IPS-18a (cell line): ENCODE results near the gene COL5A1.

Experiments used
- H3K27ac ChIP-seq: one replicate; pipeline ENCODE4 v1.5.1; 2013; ENCODE audit warnings: low read length
- H3K27me3 ChIP-seq: one replicate; pipeline ENCODE4 v1.6.1; 2013; ENCODE audit warnings: mild to moderate bottlenecking, low read length; ENCODE audit not compliant: control insufficient read depth, insufficient read depth
- H3K36me3 ChIP-seq: one replicate; pipeline ENCODE4 v1.6.1; 2013; ENCODE audit warnings: low read depth, low read length; ENCODE audit not compliant: control insufficient read depth
- H3K4me1 ChIP-seq: one replicate; pipeline ENCODE4 v1.6.1; 2013; ENCODE audit warnings: low read depth, low read length; ENCODE audit not compliant: control insufficient read depth
- H3K4me3 ChIP-seq: one replicate; pipeline ENCODE4 v1.5.1; 2013; ENCODE audit warnings: low read length
- H3K9ac ChIP-seq: one replicate; pipeline ENCODE4 v1.6.1; 2013; ENCODE audit warnings: mild to moderate bottlenecking, low read length, moderate library complexity
- H3K9me3 ChIP-seq: one replicate; pipeline ENCODE4 v1.6.1; 2013; ENCODE audit warnings: low read depth, low read length; ENCODE audit not compliant: control insufficient read depth

The COL5A1 gene

GRCh38 chr9:134622896-134623257 lies 18.7 kb upstream of the COL5A1 start:
- Histone ChIP-seq H3K27ac (no peak overlapping the region), H3K36me3 (no peaks in the 10 kb centered on the region), H3K9ac (no peak overlapping the region), H3K27me3 (no peaks in the 10 kb centered on the region), H3K4me1 (peaks cover 8% of the 10 kb centered on the region), H3K4me3 (no peak overlapping the region), H3K9me3 (no peaks in the 10 kb centered on the region)

GRCh38 chr9:134623258-134624066 lies 18.1 kb upstream of the COL5A1 start:
- no peak overlapping the region for H3K27ac ChIP-seq
- H3K27me3 ChIP-seq: no peaks in the 10 kb centered on the region
- no peaks in the 10 kb centered on the region for H3K36me3 ChIP-seq
- no peaks in the 10 kb centered on the region for H3K9me3 ChIP-seq
- H3K9ac ChIP-seq: no peak overlapping the region
- peaks cover 8% of the 10 kb centered on the region for H3K4me1 ChIP-seq
- H3K4me3 ChIP-seq: no peak overlapping the region

GRCh38 chr9:134624137-134624591 lies 17.4 kb upstream of the COL5A1 start:
- H3K27ac ChIP-seq: no peak overlapping the region

GRCh38 chr9:134624621-134625181 lies 16.9 kb upstream of the COL5A1 start:
- no peak overlapping the region for H3K4me3 ChIP-seq
- no peak overlapping the region for H3K27ac ChIP-seq
- no peaks in the 10 kb centered on the region for H3K27me3 ChIP-seq
- no peak overlapping the region for H3K9ac ChIP-seq
- no peaks in the 10 kb centered on the region for H3K9me3 ChIP-seq
- no peaks in the 10 kb centered on the region for H3K36me3 ChIP-seq
- peaks cover 8% of the 10 kb centered on the region for H3K4me1 ChIP-seq

More at GRCh38 chr9:134624137-134624591, 17.4 kb upstream of the COL5A1 start:
- Histone ChIP-seq H3K9ac (no peak overlapping the region), H3K27me3 (no peaks in the 10 kb centered on the region), H3K4me3 (no peak overlapping the region), H3K4me1 (peaks cover 8% of the 10 kb centered on the region), H3K36me3 (no peaks in the 10 kb centered on the region), H3K9me3 (no peaks in the 10 kb centered on the region)

- Histone ChIP-seq H3K9me3 (no peaks in the 10 kb centered on the region), H3K27me3 (no peaks in the 10 kb centered on the region), H3K36me3 (no peaks in the 10 kb centered on the region), H3K9ac (no peak overlapping the region), H3K4me1 (peaks cover 8% of the 10 kb centered on the region), H3K4me3 (no peak overlapping the region), H3K27ac (no peak overlapping the region)
These were observed 16.1 kb upstream of the COL5A1 start for GRCh38 chr9:134625361-134626068.

- no peak overlapping the region for H3K9ac ChIP-seq
- no peak overlapping the region for H3K4me3 ChIP-seq
- no peak overlapping the region for H3K27ac ChIP-seq
- H3K27me3 ChIP-seq: no peaks in the 10 kb centered on the region
- H3K36me3 ChIP-seq: no peaks in the 10 kb centered on the region
- H3K4me1 ChIP-seq: peaks cover 8% of the 10 kb centered on the region
- no peaks in the 10 kb centered on the region for H3K9me3 ChIP-seq
These were observed 15.6 kb upstream of the COL5A1 start for GRCh38 chr9:134626069-134626423.

GRCh38 chr9:134626571-134627416 lies 14.8 kb upstream of the COL5A1 start:
- no peaks in the 10 kb centered on the region for H3K9me3 ChIP-seq
- H3K4me1 ChIP-seq: peaks cover 8% of the 10 kb centered on the region
- no peaks in the 10 kb centered on the region for H3K27me3 ChIP-seq
- H3K9ac ChIP-seq: no peak overlapping the region
- no peak overlapping the region for H3K4me3 ChIP-seq
- no peak overlapping the region for H3K27ac ChIP-seq
- H3K36me3 ChIP-seq: no peaks in the 10 kb centered on the region

GRCh38 chr9:134627417-134628353 lies 13.9 kb upstream of the COL5A1 start:
- H3K27ac ChIP-seq: no peak overlapping the region
- peaks cover 8% of the 10 kb centered on the region for H3K4me1 ChIP-seq
- H3K4me3 ChIP-seq: no peak overlapping the region
- H3K36me3 ChIP-seq: no peaks in the 10 kb centered on the region
- no peaks in the 10 kb centered on the region for H3K9me3 ChIP-seq
- no peak overlapping the region for H3K9ac ChIP-seq
- H3K27me3 ChIP-seq: no peaks in the 10 kb centered on the region

- Histone ChIP-seq H3K4me1 (peaks cover 8% of the 10 kb centered on the region), H3K9me3 (no peaks in the 10 kb centered on the region), H3K27me3 (no peaks in the 10 kb centered on the region), H3K9ac (no peak overlapping the region), H3K27ac (no peak overlapping the region), H3K36me3 (no peaks in the 10 kb centered on the region), H3K4me3 (no peak overlapping the region)
These were observed 13.3 kb upstream of the COL5A1 start for GRCh38 chr9:134628354-134628736.

GRCh38 chr9:134629061-134629585 lies 12.5 kb upstream of the COL5A1 start:
- Histone ChIP-seq H3K9ac (no peak overlapping the region), H3K4me1 (peaks cover 8% of the 10 kb centered on the region), H3K27me3 (no peaks in the 10 kb centered on the region), H3K36me3 (no peaks in the 10 kb centered on the region), H3K27ac (no peak overlapping the region), H3K4me3 (no peak overlapping the region), H3K9me3 (no peaks in the 10 kb centered on the region)
